ENCODE measurements around the gene YTHDF2.

Gene YTHDF2

GRCh38 chr1:28801461-28801860 is 64.7 kb downstream of the YTHDF2 start:
- DNase-seq (ENCODE audit: low read depth): no peak

DNA sequence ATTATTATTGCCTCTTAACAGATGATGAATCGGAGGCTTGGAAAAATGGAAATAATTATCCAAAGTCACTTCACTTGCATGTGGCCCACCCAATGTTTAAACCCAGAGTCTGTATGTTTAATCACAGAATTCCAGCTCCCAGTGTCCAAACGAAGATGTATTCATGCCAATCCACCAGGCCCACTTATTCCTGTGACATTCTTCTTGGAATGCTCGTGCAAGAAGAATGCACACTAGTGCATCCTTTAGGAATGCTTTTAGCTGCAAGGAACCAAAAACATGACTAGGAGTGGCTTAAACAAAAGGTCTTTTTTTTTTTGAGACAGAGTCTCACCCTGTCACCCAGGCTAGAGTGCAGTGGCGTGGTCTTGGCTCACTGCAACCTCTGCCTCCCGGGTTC is 66.3 kb downstream of the YTHDF2 start:
- no peak for DNase-seq (ENCODE audit: low read depth)

DNA sequence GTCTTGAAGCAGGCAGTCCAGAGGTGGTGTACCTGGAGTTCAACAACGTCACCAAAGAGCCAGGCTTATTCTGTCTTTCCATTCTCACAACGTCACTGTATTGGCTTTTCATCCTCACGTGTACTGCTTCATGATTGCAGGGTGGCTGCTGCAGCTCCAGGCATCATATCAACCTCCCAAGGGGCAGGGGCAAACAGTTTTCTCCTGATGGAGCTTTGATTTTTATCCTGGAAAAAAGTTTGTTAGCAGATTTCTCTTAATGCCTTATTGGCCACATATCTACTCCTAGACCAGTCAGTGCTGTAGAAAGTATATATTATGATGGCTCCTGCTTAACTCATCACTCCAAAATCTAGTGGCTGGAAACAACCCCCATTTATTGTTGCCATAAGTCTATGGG is 66.9 kb downstream of the YTHDF2 start:
- DNase-seq (ENCODE audit: low read depth): no peak

GRCh38 chr1:28804071-28804470 is 67.3 kb downstream of the YTHDF2 start:
- DNase-seq (ENCODE audit: low read depth): no peak

GRCh38 chr1:28807046-28807445 is 70.3 kb downstream of the YTHDF2 start:
- no peak for DNase-seq (ENCODE audit: low read depth)

DNA sequence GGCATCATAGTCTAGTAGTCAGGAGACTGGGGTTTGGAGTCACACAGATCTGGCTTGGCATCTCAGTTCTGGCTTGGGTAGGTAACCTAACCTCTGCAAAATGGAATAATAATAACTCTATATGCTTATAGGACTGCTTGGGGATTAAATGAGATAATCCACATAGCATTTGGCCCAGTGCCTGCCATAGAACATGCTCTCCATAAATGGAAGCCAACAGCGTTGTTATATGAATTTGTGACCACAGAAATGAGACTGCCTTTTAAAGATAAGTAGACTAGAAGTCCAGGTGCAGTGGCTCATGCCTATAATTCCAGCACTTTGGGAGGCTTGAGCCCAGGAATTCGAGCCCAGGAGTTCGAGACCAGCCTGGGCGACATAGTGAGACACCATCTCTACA is 71.2 kb downstream of the YTHDF2 start:
- no peak for DNase-seq (ENCODE audit: low read depth)

GRCh38 chr1:28811369-28811765 is 74.6 kb downstream of the YTHDF2 start:
- no peak for DNase-seq (ENCODE audit: low read depth)

DNA sequence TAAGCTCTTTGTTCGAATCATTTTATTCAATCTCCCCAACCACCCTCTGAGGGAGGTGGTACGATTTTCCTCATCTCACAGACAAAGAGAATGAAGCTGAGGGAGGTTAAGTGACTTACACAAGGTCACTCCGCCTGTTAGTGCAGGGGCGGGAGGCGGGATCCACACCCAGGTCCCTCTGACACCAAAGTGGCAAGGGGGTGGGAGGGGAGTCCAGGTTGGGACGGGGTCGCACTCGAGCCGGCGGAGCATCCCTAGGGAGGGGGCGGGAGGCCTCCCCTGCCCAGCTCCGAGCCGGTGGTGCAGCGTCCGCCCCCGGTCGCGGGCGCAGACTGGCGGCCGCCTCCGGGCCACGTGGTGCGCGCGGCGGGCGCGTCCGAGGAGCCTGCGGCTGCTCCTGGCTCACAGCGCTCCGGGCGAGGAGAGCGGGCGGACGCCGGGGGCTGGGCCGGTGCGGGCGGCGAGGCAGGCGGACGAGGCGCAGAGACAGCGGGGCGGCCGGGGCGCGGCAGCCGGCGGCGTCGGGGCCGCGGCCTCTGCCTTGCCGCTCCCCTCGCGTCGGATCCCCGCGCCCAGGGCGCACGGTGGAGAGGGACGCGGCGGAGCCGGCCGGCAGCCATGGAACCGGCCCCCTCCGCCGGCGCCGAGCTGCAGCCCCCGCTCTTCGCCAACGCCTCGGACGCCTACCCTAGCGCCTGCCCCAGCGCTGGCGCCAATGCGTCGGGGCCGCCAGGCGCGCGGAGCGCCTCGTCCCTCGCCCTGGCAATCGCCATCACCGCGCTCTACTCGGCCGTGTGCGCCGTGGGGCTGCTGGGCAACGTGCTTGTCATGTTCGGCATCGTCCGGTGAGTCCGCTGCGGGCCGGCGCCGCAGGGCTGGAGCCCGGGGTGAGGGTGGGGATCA is 75.3 kb downstream of the YTHDF2 start, which contains the start of gene OPRD1:
Gene OPRD1, plus strand, starts transcription at position 405 of the 903 bp plus-strand sequence. Its CDS starts 214 bp downstream, at position 619.
- DNase-seq (ENCODE audit: low read depth): no peak

DNA sequence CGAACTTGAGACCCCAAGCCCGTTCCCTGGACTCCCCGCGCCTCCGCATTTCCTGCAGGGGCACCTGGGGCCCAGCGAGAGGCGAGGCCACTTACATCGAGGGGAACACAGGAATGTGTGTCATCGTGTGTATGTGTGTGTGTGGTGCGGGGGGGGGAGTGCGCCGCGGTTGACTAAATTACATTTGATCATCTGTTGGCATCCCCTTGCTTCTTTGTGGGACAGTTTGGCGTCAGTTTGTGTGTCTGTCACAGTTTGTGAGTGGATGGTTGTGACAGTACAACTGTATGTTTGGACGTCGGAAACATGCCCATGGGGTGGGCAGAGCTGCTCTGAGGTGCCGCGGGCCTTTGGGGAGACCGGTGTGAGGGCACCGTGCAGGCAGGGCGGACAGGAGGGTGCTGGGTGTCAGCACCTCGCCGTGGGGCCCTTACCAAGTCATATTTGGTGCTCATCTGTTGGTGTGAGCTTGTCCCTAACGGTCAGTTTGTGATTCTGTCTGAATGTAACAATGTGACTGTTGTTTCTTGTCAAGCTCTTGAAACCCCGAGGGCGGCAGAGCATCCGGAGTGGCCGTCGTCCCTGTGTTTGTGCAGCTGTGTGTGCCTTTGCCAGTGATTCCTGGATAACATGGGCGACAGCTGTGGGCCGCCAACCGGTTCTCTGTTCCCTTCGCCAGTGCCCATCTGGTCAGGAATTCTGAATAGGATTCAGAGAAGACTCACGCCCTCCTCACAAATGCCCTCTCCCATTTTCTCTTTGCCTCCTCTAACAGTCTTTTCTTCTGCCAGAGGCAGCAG is 76.1 kb downstream of the YTHDF2 start:
- no peak for DNase-seq (ENCODE audit: low read depth)

DNA sequence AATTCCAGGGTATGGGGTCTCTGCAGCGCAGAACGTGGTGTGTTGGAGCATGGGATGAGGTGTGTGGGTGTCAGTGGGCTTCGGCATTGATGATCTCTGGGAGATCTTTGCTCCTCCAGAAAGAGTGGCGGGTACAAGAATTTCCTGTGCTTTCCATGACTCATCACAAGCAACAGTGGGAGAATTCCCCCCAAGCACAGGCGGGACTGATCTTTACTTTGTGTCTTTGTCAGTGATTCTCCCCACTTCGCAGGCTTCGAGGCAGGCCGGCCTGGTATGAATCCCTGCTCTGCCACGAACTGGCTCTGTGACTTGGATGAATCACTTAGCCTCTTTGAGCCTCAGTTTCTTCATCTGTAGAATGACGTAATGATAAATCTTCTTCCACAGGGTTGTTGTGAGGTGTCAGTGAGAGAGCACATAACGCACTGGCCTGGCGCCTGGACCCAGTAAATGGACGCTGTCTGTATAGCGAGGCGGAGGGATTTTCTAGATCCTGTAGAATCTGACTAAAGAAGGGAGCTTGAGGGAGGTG is 77.3 kb downstream of the YTHDF2 start:
- DNase-seq (ENCODE audit: low read depth): no peak

GRCh38 chr1:28815533-28816185 is 78.9 kb downstream of the YTHDF2 start:
- no peak for DNase-seq (ENCODE audit: low read depth)

GRCh38 chr1:28817133-28817532 is 80.4 kb downstream of the YTHDF2 start:
- no peak for DNase-seq (ENCODE audit: low read depth)

GRCh38 chr1:28819020-28819419 is 82.3 kb downstream of the YTHDF2 start:
- no peak for DNase-seq (ENCODE audit: low read depth)

All from non-pigmented ciliary epithelial cell (primary cell).